ENCODE results near the gene IL24. TPM values are rescaled to one million over a fixed set of nuclear protein-coding genes. Genes with fewer than 3 reads are reported as not detected.

Gene IL24
- total RNA-seq, 3 donors from 2014 or later (not counting 1 experiment from before 2014, with no cell fraction given) = not detected

- DNase-seq (no peak), ATAC-seq (no peak)
- Histone ChIP-seq H3K27me3 (ENCODE audit: control insufficient read depth, insufficient read depth, low read length) (no peaks in the 10 kb centered on the region), H3K9me3 (ENCODE audit: control insufficient read depth, insufficient read depth, low read length) (no peaks in the 10 kb centered on the region), H3K4me1 (ENCODE audit: control insufficient read depth, insufficient read depth, low read length) (peaks cover 86% of the 10 kb centered on the region), H3K36me3 (ENCODE audit: control insufficient read depth, insufficient read depth, low read length) (peaks cover 28% of the 10 kb centered on the region), H3K4me3 (ENCODE audit: low read length) (peak overlapping the region; percentile 49), H3K27ac (ENCODE audit: low read length) (peak overlapping the region; percentile 29)
- intact Hi-C loops (cut with micrococcal nuclease) = loop anchor here (10.0 kb wide), 1 partner anchor 283 kb away; the partner anchor contains the start of gene DYRK3
- H3K27me3 Mint-ChIP-seq (ENCODE audit: low read depth in 2 of 2) = no peaks in the 10 kb centered on the region
- no peak for TF ChIP-seq CTCF (IDR thresholded peaks at IDR 0.05)
- H3K36me3 Mint-ChIP-seq = peaks cover 8% of the 10 kb centered on the region
- H3K4me1 Mint-ChIP-seq = peaks cover 61 to 70% of the 10 kb centered on the region in 2 donors
- H3K4me3 Mint-ChIP-seq = peak overlapping the region; percentile 88
- 28% methylated on average over 3 of the region's 3 CpGs for WGBS (ENCODE audit: insufficient coverage)
- H3K9me3 Mint-ChIP-seq = no peaks in the 10 kb centered on the region
- H3K27ac Mint-ChIP-seq = peak overlapping the region in 1 of 2 donors; percentile 77
Measured at GRCh38 chr1:206918076-206918475, 20.8 kb downstream of the IL24 start.

- WGBS (ENCODE audit: insufficient coverage) = 0% methylated on average over 7 of the region's 7 CpGs
- Mint-ChIP-seq H3K27ac (no peak within 1 kb of the TSS), H3K27me3 (ENCODE audit: low read depth in 2 of 2) (no peaks in the 10 kb centered on the region), H3K9me3 (no peaks in the 10 kb centered on the region), H3K4me1 (peaks cover 24 to 33% of the 10 kb centered on the region in 2 donors), H3K4me3 (peak within 1 kb of the TSS; percentile 88), H3K36me3 (peaks cover 7% of the 10 kb centered on the region)
- H3K36me3 ChIP-seq (ENCODE audit: control insufficient read depth, insufficient read depth, low read length) = peaks cover 2% of the 10 kb centered on the region
- peaks cover 89% of the 10 kb centered on the region for H3K4me1 ChIP-seq (ENCODE audit: control insufficient read depth, insufficient read depth, low read length)
- H3K27me3 ChIP-seq (ENCODE audit: control insufficient read depth, insufficient read depth, low read length) = no peaks in the 10 kb centered on the region
- H3K27ac ChIP-seq (ENCODE audit: low read length) = peak within 1 kb of the TSS; percentile 93
- H3K9me3 ChIP-seq (ENCODE audit: control insufficient read depth, insufficient read depth, low read length) = no peaks in the 10 kb centered on the region
- TF ChIP-seq CTCF (IDR thresholded peaks at IDR 0.05) = no peak
- DNase-seq (peak; percentile 43 to 82), ATAC-seq (peak; percentile 31 to 56 (median 48))
- peak within 1 kb of the TSS; percentile 49 for H3K4me3 ChIP-seq (ENCODE audit: low read length)
- intact Hi-C loops (cut with micrococcal nuclease) = loop anchor here (5.0 to 10.0 kb wide), 3 partner anchors 210 to 403 kb away; partner anchors contain the start of gene CD55
Measured at GRCh38 chr1:206921772-206922265, 24.6 kb downstream of the IL24 start, which contains the start of gene FCMR. TSS of gene FCMR (minus strand) at chr1:206921941. CDS start at chr1:206921854, 87 bp downstream.

DNA sequence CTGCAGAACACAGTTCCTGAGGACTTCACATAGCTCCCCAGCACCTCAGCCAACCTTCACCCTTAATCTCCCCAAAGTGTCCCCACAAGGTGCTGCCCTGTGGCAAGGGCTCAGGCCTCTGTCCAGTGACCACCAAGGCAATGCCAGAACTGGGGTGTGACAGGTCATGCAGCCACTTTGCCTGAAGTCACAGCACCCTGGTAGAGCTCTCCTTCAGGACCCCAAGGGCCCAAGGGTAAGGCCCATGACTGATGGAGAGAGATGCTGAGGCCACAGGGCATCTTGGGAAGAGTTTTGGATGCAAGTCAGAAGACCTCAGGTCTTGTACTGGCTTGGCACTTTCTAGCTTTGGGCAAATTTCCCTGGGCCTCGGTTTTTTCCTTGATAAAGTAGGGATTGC is 25.3 kb downstream of the IL24 start:
- Histone ChIP-seq H3K9me3 (ENCODE audit: control insufficient read depth, insufficient read depth, low read length) (no peaks in the 10 kb centered on the region), H3K4me3 (ENCODE audit: low read length) (no peak overlapping the region), H3K27ac (ENCODE audit: low read length) (peak overlapping the region; percentile 93), H3K27me3 (ENCODE audit: control insufficient read depth, insufficient read depth, low read length) (no peaks in the 10 kb centered on the region), H3K36me3 (ENCODE audit: control insufficient read depth, insufficient read depth, low read length) (no peaks in the 10 kb centered on the region), H3K4me1 (ENCODE audit: control insufficient read depth, insufficient read depth, low read length) (peaks cover 83% of the 10 kb centered on the region)
- H3K9me3 Mint-ChIP-seq = no peaks in the 10 kb centered on the region
- no peak overlapping the region for H3K27ac Mint-ChIP-seq
- no peaks in the 10 kb centered on the region for H3K27me3 Mint-ChIP-seq (ENCODE audit: low read depth in 2 of 2)
- TF ChIP-seq CTCF (IDR thresholded peaks at IDR 0.05) = no peak
- ATAC-seq = no peak
- peaks cover 17 to 26% of the 10 kb centered on the region in 2 donors for H3K4me1 Mint-ChIP-seq
- intact Hi-C loops (cut with micrococcal nuclease) = loop anchor here (5.0 to 10.0 kb wide), 3 partner anchors 210 to 402 kb away; partner anchors contain the start of gene CD55
- DNase-seq = no peak
- H3K4me3 Mint-ChIP-seq = peak overlapping the region; percentile 88
- peaks cover 7% of the 10 kb centered on the region for H3K36me3 Mint-ChIP-seq
- 31% methylated on average over 1 of the region's 1 CpG for WGBS (ENCODE audit: insufficient coverage)

Measured in natural killer cell (primary cell).